OCI-LY1 (cell line): ENCODE measurements around the gene PCBD1.

Source experiments
- EZH2 ChIP-seq: fragments of 200-600 bp; sonication (generic), shearing (Covaris generic); IDR thresholded peaks from 2 replicates; pipeline ENCODE4 v1.8.0; 2017; ENCODE audit warnings: borderline replicate concordance, mixed run types, mild to moderate bottlenecking, antibody characterized with exemption, low read length, moderate library complexity, mixed read lengths
- TF ChIP-seq, protein P1 (sequence below): fragments of 200-600 bp; sonication (generic), shearing (Covaris generic); IDR thresholded peaks from 2 replicates; pipeline ENCODE4 v1.5.1; 2017; ENCODE audit warnings: mild to moderate bottlenecking, antibody characterized with exemption, low read length, moderate library complexity, mixed read lengths

- TF ChIP-seq, protein P1, sequence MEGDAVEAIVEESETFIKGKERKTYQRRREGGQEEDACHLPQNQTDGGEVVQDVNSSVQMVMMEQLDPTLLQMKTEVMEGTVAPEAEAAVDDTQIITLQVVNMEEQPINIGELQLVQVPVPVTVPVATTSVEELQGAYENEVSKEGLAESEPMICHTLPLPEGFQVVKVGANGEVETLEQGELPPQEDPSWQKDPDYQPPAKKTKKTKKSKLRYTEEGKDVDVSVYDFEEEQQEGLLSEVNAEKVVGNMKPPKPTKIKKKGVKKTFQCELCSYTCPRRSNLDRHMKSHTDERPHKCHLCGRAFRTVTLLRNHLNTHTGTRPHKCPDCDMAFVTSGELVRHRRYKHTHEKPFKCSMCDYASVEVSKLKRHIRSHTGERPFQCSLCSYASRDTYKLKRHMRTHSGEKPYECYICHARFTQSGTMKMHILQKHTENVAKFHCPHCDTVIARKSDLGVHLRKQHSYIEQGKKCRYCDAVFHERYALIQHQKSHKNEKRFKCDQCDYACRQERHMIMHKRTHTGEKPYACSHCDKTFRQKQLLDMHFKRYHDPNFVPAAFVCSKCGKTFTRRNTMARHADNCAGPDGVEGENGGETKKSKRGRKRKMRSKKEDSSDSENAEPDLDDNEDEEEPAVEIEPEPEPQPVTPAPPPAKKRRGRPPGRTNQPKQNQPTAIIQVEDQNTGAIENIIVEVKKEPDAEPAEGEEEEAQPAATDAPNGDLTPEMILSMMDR = no peak
- no peak for TF ChIP-seq EZH2
Measured at GRCh38 chr10:70911386-70911785, 23.0 kb upstream of the PCBD1 start.
